Esophagus muscularis mucosa (tissue), 4 donors: Measurements from ENCODE around the gene MALL. TPM values are rescaled to one million over a fixed set of nuclear protein-coding genes. Genes with fewer than 3 reads are reported as not detected.

Experiments
- DNase-seq: peaks from one replicate; pipeline ENCODE4 v3.0.0-alpha.2; 2017; ENCODE audit errors: extremely low spot score
- H3K27ac ChIP-seq, 4 donors: fragments of 200-600 bp; sonication (generic); replicated peaks in 1 of 4; 1 replicate in 3 of 4; 2 replicates in 1 of 4; pipeline ENCODE4 v1.5.1; 2016 to 2019; ENCODE audit warnings: mild to moderate bottlenecking in 1 of 4
- H3K27me3 ChIP-seq, 4 donors: fragments of 200-600 bp; sonication (generic); one replicate each; pipeline versions ENCODE4 v1.5.1 to v1.6.0; 2016 to 2019
- H3K36me3 ChIP-seq, 4 donors: fragments of 200-600 bp; sonication (generic); one replicate each; pipeline ENCODE4 v1.5.1; 2016 to 2019
- H3K4me1 ChIP-seq, 4 donors: fragments of 200-600 bp; sonication (generic); one replicate each; pipeline ENCODE4 v1.5.1; 2016 to 2019
- H3K4me3 ChIP-seq, 4 donors: fragments of 200-600 bp; sonication (generic); 1 replicate in 2 of 4; 2 replicates in 2 of 4; pipeline ENCODE4 v1.5.1; 2016 to 2019; ENCODE audit warnings: mild to moderate bottlenecking in 4 of 4, moderate library complexity in 1 of 4
- H3K9me3 ChIP-seq, 4 donors: fragments of 200-600 bp; sonication (generic); 1 replicate in 3 of 4; 2 replicates in 1 of 4; pipeline ENCODE4 v1.5.1; 2016 to 2019
- EP300 ChIP-seq: sonication (generic); formaldehyde crosslinking; IDR thresholded peaks from one replicate; pipeline ENCODE4 v1.6.1; 2017; ENCODE audit warnings: antibody characterized with exemption
- POLR2A ChIP-seq: fragments of 450-650 bp; IDR thresholded peaks from one replicate; pipeline ENCODE4 v1.6.1; 2017; ENCODE audit warnings: antibody characterized with exemption, moderate library complexity, mild to moderate bottlenecking, low read depth
- POLR2AphosphoS5 ChIP-seq, 2 donors: sonication (generic); formaldehyde crosslinking; IDR thresholded peaks; one replicate each; pipeline ENCODE4 v1.6.1; 2017; ENCODE audit warnings: antibody characterized with exemption in 2 of 2
- WGBS: methylation state at CpG from one replicate; pipeline ENCODE4 v1.1.5; 2018; 5-methylcytosine and 5-hydroxymethylcytosine counted together
- intact Hi-C: fragments of 100-400 bp; cut with DNase I; formaldehyde crosslinking; loops from one replicate; pipeline ENCODE4 v1.15.1; 2023
- total RNA-seq, 4 donors: library from RNA; depleted of rRNA; stranded (reverse); fragments of >200 nt; gene quantifications; one replicate each; pipeline versions ENCODE4 v1.1.0 to v1.2.1, GENCODE V29; 2016
- TF ChIP-seq, protein P1 (sequence below), 3 experiments: fragments of 200-600 bp in 2 of 3; fragments of 450-650 bp in 1 of 3; sonication (generic) in 2 of 3; IDR thresholded peaks; one replicate each; pipeline ENCODE4 v1.5.1; 2017 to 2019; ENCODE audit warnings: antibody characterized with exemption in 3 of 3, mild to moderate bottlenecking in 2 of 3, moderate library complexity in 1 of 3

The MALL gene
- total RNA-seq, 4 donors from 2014 or later = 5.0 to 20.4 (median 18.1) TPM

DNA sequence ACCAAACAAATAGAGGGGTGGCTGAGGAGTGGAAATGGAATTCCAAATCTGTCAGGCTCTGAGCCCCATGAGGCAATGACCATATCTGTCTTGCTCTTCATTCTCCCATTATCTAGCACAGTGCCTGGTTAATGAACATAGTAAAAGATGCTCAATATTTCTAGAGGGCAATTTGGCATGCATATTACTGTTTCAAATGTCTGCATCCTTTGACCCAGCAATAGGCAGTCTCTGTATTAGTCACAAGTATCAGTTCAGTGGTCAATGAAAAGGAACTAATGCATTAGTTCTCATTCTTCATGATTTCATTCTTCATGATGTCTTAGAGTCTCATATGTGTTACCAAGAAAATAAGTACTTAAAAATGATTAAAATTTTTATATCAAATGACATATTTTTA, 28.4 kb upstream of the MALL start:
- Histone ChIP-seq H3K27me3 (no peaks in the 10 kb centered on the region), H3K36me3 (peaks cover 0 to 18% (median 2%) of the 10 kb centered on the region in 4 donors), H3K4me3 (no peak overlapping the region), H3K27ac (no peak overlapping the region), H3K4me1 (no peaks in the 10 kb centered on the region), H3K9me3 (no peaks in the 10 kb centered on the region)
- TF ChIP-seq EP300 = no peak
- no peak for DNase-seq
- intact Hi-C loops = no loop called here

DNA sequence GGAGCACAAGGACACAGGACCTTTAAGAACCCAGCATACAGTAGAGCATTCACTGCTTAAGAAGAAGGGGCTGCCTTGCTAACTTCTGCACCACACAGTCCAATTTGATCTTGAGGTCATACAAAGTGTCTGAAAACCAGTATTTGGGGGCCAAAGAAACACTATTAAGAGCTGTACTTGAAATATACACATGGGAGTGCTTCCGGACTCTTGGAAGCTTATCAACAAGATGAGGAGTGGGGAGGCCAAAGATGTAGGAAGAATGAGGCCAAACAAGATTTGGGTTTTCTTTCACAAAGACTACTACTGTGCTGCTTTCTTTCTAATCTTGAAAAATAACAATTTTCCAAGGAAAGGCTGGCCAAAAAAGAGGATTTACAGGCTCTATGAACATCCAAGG, 24.8 kb upstream of the MALL start:
- Histone ChIP-seq H3K27me3 (no peaks in the 10 kb centered on the region), H3K27ac (no peak overlapping the region), H3K9me3 (no peaks in the 10 kb centered on the region), H3K4me3 (no peak overlapping the region), H3K4me1 (no peaks in the 10 kb centered on the region), H3K36me3 (peaks cover 0 to 18% (median 2%) of the 10 kb centered on the region in 4 donors)
- TF ChIP-seq, protein P1, sequence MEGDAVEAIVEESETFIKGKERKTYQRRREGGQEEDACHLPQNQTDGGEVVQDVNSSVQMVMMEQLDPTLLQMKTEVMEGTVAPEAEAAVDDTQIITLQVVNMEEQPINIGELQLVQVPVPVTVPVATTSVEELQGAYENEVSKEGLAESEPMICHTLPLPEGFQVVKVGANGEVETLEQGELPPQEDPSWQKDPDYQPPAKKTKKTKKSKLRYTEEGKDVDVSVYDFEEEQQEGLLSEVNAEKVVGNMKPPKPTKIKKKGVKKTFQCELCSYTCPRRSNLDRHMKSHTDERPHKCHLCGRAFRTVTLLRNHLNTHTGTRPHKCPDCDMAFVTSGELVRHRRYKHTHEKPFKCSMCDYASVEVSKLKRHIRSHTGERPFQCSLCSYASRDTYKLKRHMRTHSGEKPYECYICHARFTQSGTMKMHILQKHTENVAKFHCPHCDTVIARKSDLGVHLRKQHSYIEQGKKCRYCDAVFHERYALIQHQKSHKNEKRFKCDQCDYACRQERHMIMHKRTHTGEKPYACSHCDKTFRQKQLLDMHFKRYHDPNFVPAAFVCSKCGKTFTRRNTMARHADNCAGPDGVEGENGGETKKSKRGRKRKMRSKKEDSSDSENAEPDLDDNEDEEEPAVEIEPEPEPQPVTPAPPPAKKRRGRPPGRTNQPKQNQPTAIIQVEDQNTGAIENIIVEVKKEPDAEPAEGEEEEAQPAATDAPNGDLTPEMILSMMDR (IDR thresholded peaks at IDR 0.05) = no peak
- TF ChIP-seq POLR2A (no peak), EP300 (no peak), POLR2AphosphoS5 (IDR thresholded peaks at IDR 0.05) (no peak)
- 86% methylated on average over 1 of the region's 1 CpG for WGBS
- intact Hi-C loops = no loop called here
- DNase-seq = peak; percentile 74

GRCh38 chr2:110134025-110134424, 18.4 kb upstream of the MALL start:
- DNase-seq = no peak
- H3K36me3 ChIP-seq = peaks cover 0 to 8% (median 2%) of the 10 kb centered on the region in 4 donors
- H3K4me1 ChIP-seq = no peaks in the 10 kb centered on the region
- H3K27ac ChIP-seq = no peak overlapping the region
- H3K9me3 ChIP-seq = no peaks in the 10 kb centered on the region
- no peaks in the 10 kb centered on the region for H3K27me3 ChIP-seq
- TF ChIP-seq POLR2AphosphoS5 (IDR thresholded peaks at IDR 0.05) (no peak), EP300 (no peak), POLR2A (no peak)
- TF ChIP-seq, protein P1 (IDR thresholded peaks at IDR 0.05) = no peak
- H3K4me3 ChIP-seq = no peak overlapping the region
- intact Hi-C loops = no loop called here

DNA sequence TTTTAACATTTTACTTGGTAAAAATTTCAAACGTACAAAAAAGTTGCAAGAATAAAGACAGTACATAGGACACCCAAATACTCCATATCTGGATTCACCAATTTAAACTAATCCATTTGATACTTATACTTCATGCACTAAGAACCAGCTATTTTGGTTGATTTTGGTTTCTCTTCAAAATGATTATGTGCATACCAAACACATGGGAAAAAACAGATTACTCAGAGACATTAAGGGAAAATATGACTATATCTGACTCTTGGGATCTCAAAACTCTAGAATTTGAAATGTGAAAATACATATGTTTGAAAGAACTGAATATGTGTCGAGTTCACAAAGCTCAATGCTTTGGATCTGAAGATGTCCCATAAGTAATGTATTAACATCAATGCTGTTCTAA, 15.5 kb upstream of the MALL start:
- DNase-seq = no peak
- WGBS = 91% methylated on average over 2 of the region's 2 CpGs
- Histone ChIP-seq H3K36me3 (peaks cover 0 to 29% (median 5%) of the 10 kb centered on the region in 4 donors), H3K9me3 (no peaks in the 10 kb centered on the region), H3K27me3 (no peaks in the 10 kb centered on the region), H3K27ac (no peak overlapping the region), H3K4me3 (no peak overlapping the region), H3K4me1 (no peaks in the 10 kb centered on the region)
- TF ChIP-seq POLR2AphosphoS5 (IDR thresholded peaks at IDR 0.05) = no peak
- intact Hi-C loops = no loop called here

DNA sequence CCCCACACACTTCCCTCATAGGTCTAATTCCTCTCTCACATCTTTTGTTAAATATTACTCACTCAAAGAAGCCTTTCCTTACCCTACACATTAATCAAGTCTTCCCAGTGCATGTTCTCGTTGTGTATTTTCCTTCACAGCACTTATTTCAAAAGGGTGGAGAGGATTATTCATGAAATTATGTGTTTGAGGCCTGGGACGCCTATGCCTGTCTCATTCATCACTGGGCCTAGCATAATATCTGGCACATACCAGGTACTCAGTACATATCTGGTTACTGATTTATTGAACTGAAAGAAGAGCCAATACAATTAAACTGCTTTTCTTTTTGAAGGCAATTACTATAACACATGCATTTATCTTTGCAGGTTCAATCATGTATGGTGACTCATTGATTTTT, 15.1 kb upstream of the MALL start:
- intact Hi-C loops = no loop called here
- H3K27me3 ChIP-seq = no peaks in the 10 kb centered on the region
- WGBS = 88% methylated on average over 2 of the region's 2 CpGs
- H3K4me3 ChIP-seq = no peak overlapping the region
- H3K9me3 ChIP-seq = no peaks in the 10 kb centered on the region
- DNase-seq = no peak
- peaks cover 0 to 29% (median 5%) of the 10 kb centered on the region in 4 donors for H3K36me3 ChIP-seq
- TF ChIP-seq, protein P1 (IDR thresholded peaks at IDR 0.05) = no peak
- TF ChIP-seq POLR2AphosphoS5 (IDR thresholded peaks at IDR 0.05) (no peak), POLR2A (no peak), EP300 (no peak)
- no peaks in the 10 kb centered on the region for H3K4me1 ChIP-seq
- no peak overlapping the region for H3K27ac ChIP-seq

- no peaks in the 10 kb centered on the region for H3K9me3 ChIP-seq
- TF ChIP-seq EP300 = no peak
- intact Hi-C loops = no loop called here
- H3K27me3 ChIP-seq = no peaks in the 10 kb centered on the region
- H3K36me3 ChIP-seq = peaks cover 0 to 38% (median 7%) of the 10 kb centered on the region in 4 donors
- H3K4me1 ChIP-seq = no peaks in the 10 kb centered on the region
- no peak overlapping the region for H3K4me3 ChIP-seq
- DNase-seq = no peak
- H3K27ac ChIP-seq = no peak overlapping the region
- 67% methylated on average over 2 of the region's 2 CpGs for WGBS
Observed at GRCh38 chr2:110126906-110127305, 11.3 kb upstream of the MALL start.
